OCI-LY1 (cell line): Measurements from ENCODE around the gene TIMM44.

Experiments
- H2AFZ ChIP-seq: fragments of 200-600 bp; sonication (generic), shearing (Covaris generic); 2 replicates; pipeline ENCODE4 v1.6.0; 2014; ENCODE audit warnings: antibody characterized with exemption, mild to moderate bottlenecking, low read length
- H3F3A ChIP-seq: fragments of 200-600 bp; sonication (generic), shearing (Covaris generic); 2 replicates; pipeline ENCODE4 v1.6.0; 2014; ENCODE audit warnings: mild to moderate bottlenecking, antibody characterized with exemption, low read length, moderate library complexity; ENCODE audit not compliant: insufficient read depth
- H3K27ac ChIP-seq: fragments of 200-600 bp; sonication (generic); 2 replicates; pipeline ENCODE4 v1.5.1; 2014; ENCODE audit warnings: low read length, mixed run types, mild to moderate bottlenecking, low read depth; ENCODE audit not compliant: poor library complexity, severe bottlenecking
- H3K27me3 ChIP-seq: fragments of 200-600 bp; sonication (generic); 2 replicates; pipeline ENCODE4 v1.6.0; 2014; ENCODE audit warnings: antibody characterized with exemption, mild to moderate bottlenecking, low read length, moderate library complexity; ENCODE audit not compliant: insufficient read depth
- H3K36me3 ChIP-seq: fragments of 200-600 bp; sonication (generic); 2 replicates; pipeline ENCODE4 v1.6.1; 2014; ENCODE audit warnings: mild to moderate bottlenecking, antibody characterized with exemption, low read length, moderate library complexity, mixed read lengths; ENCODE audit not compliant: insufficient read depth
- H3K4me1 ChIP-seq: fragments of 200-600 bp; sonication (generic); 2 replicates; pipeline ENCODE4 v1.5.1; 2014; ENCODE audit warnings: mild to moderate bottlenecking, low read length, moderate library complexity; ENCODE audit not compliant: insufficient read depth, severe bottlenecking
- H3K4me2 ChIP-seq: fragments of 200-600 bp; sonication (generic), shearing (Covaris generic); 2 replicates; pipeline ENCODE4 v1.6.1; 2014; ENCODE audit warnings: low read length
- H3K4me3 ChIP-seq: fragments of 200-600 bp; sonication (generic); 2 replicates; pipeline ENCODE4 v1.5.1; 2014; ENCODE audit warnings: low read length, low read depth, mild to moderate bottlenecking, mixed read lengths; ENCODE audit not compliant: poor library complexity, severe bottlenecking
- H3K79me2 ChIP-seq: fragments of 200-600 bp; shearing (Covaris generic); 2 replicates; pipeline ENCODE4 v1.6.1; 2016; ENCODE audit warnings: mixed run types, low read length, mixed read lengths; ENCODE audit not compliant: insufficient read depth
- H3K9ac ChIP-seq: fragments of 200-600 bp; sonication (generic), shearing (Covaris generic); 2 replicates; pipeline ENCODE4 v1.6.1; 2014; ENCODE audit warnings: mild to moderate bottlenecking, low read length, mixed read lengths
- H3K9me2 ChIP-seq: fragments of 200-600 bp; sonication (generic), shearing (Covaris generic); 2 replicates; pipeline ENCODE4 v1.6.1; 2014; ENCODE audit warnings: low read depth, mild to moderate bottlenecking, low read length, mixed read lengths
- H3K9me3 ChIP-seq: fragments of 200-600 bp; shearing (Covaris generic); 2 replicates; pipeline ENCODE4 v1.6.1; 2014; ENCODE audit warnings: low read length, mixed read lengths
- H4K20me1 ChIP-seq: fragments of 200-600 bp; sonication (generic), shearing (Covaris generic); 2 replicates; pipeline ENCODE4 v1.6.0; 2016; ENCODE audit warnings: mild to moderate bottlenecking, low read length; ENCODE audit not compliant: insufficient read depth
- CTCF ChIP-seq: fragments of 200-600 bp; sonication (generic), shearing (Covaris generic); IDR thresholded peaks from 2 replicates; pipeline ENCODE4 v1.5.1; 2017; ENCODE audit warnings: mild to moderate bottlenecking, antibody characterized with exemption, low read length, moderate library complexity, mixed read lengths
- EZH2 ChIP-seq: fragments of 200-600 bp; sonication (generic), shearing (Covaris generic); IDR thresholded peaks from 2 replicates; pipeline ENCODE4 v1.8.0; 2017; ENCODE audit warnings: borderline replicate concordance, mixed run types, mild to moderate bottlenecking, antibody characterized with exemption, low read length, moderate library complexity, mixed read lengths

TIMM44 gene

DNA sequence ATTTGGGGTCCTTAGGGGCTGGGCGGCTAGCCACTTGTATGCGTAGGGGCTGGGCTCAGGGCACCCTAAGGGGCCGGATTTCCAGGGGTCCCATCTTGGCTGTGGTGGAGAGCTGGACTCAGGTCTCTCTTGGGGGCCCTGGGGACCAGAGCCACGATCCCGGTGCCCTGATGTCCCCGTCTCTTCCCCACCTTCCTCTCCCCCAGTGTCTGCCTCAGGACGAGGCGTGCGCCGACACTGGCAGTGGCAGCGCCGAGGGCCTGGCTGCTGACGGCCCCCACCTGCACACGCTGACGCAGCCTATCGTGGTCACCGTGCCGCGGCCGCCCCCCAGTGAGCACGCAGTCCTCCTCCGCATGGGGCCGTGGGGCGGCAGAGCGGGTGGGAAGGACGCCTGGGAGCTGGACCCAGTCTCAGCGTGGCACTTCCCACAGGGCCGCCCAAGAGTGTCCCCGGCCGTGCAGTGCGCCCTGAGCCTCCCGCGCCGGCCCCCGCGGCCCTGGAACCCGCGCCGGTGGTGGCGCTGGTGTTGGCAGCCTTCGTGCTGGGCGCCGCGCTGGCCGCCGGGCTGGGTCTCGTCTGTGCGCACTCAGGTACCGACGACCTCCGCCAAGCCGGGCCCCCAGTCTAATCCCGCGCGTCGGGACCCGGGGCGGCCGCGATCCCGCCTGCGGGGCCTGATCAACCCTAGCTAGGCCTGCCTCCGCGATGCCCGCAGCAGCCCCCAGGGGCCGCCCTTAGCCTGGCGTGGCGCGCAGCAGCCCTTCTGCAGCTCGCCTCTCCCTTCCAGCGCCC lies 26.0 kb downstream of the TIMM44 start:
- TF ChIP-seq EZH2 (no peak), CTCF (peak; percentile 51)
- Histone ChIP-seq H3K36me3 (peaks cover 16% of the 10 kb centered on the region), H3K9me2 (no peaks in the 10 kb centered on the region), H3K79me2 (no peaks in the 10 kb centered on the region), H3F3A (no peaks in the 10 kb centered on the region), H4K20me1 (no peaks in the 10 kb centered on the region), H2AFZ (no peak overlapping the region), H3K9me3 (no peaks in the 10 kb centered on the region), H3K4me3 (no peak overlapping the region), H3K9ac (no peak overlapping the region), H3K27ac (no peak overlapping the region), H3K27me3 (peaks cover 4% of the 10 kb centered on the region; the same call in 1 of the 2 replicates), H3K4me1 (peaks cover 47% of the 10 kb centered on the region), H3K4me2 (peak overlapping the region; percentile 49; the same call in 1 of the 2 replicates)

- H3K9me2 ChIP-seq: no peaks in the 10 kb centered on the region
- no peaks in the 10 kb centered on the region for H3K9me3 ChIP-seq
- H3K27me3 ChIP-seq: peaks cover 4% of the 10 kb centered on the region; the same call in 1 of the 2 replicates
- no peak for TF ChIP-seq CTCF
- TF ChIP-seq EZH2: no peak
- no peak overlapping the region for H3K27ac ChIP-seq
- no peak overlapping the region; the same call in 1 of the 2 replicates for H3K9ac ChIP-seq
- no peaks in the 10 kb centered on the region for H3K79me2 ChIP-seq
- peaks cover 47% of the 10 kb centered on the region for H3K4me1 ChIP-seq
- H3K4me2 ChIP-seq: peak overlapping the region; percentile 49; the same call in 1 of the 2 replicates
- H3K36me3 ChIP-seq: peaks cover 15% of the 10 kb centered on the region
- H2AFZ ChIP-seq: no peak overlapping the region
- peak overlapping the region; percentile 35 for H3K4me3 ChIP-seq
- no peaks in the 10 kb centered on the region for H4K20me1 ChIP-seq
- no peaks in the 10 kb centered on the region for H3F3A ChIP-seq
Measured at GRCh38 chr19:7916955-7917266, 26.6 kb downstream of the TIMM44 start.

DNA sequence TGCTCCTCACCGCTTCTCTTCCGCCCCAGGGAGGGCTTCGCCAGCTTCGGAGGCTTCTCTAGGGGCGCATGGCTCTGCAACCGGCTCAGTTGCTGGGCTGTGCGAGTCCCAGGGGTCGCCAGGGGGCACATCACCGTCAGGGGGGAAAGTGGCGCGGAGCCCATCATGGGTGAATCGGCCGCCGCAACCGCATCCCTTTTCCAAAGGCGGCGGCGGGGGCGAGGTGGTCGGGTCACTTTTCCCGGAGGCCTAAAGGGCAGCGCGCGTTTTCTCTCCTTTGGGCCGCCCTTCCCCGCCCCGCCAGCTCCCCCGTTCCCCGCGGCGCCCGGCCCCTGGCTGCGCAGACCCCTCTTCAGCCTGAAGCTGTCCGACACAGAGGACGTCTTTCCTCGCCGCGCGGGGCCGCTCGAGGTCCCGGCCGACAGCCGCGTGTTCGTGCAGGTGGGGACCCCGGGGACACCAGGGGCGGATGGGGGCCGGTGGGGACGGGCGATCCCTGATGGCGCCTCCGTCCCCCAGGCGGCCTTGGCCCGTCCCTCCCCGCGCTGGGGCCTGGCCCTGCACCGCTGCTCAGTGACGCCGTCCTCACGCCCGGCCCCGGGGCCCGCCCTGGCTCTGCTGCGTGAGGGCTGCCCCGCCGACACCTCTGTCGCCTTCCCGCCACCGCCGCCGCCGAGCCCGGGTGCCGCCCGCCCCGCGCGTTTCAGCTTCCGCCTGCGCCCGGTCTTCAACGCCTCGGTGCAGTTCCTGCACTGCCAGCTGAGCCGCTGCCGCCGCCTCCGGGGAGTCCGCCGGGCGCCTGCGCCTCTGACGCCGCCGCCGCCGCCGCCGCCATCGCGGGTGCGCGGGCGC lies 27.1 kb downstream of the TIMM44 start:
- Histone ChIP-seq H3K27ac (no peak overlapping the region), H3K36me3 (peaks cover 20% of the 10 kb centered on the region), H2AFZ (no peak overlapping the region), H3K9ac (no peak overlapping the region; the same call in 1 of the 2 replicates), H3K27me3 (peaks cover 4% of the 10 kb centered on the region; the same call in 1 of the 2 replicates), H3K79me2 (no peaks in the 10 kb centered on the region), H3K4me2 (peak overlapping the region; percentile 49), H3K9me3 (no peaks in the 10 kb centered on the region), H3K9me2 (no peaks in the 10 kb centered on the region), H3F3A (no peaks in the 10 kb centered on the region), H4K20me1 (no peaks in the 10 kb centered on the region), H3K4me1 (peaks cover 42% of the 10 kb centered on the region), H3K4me3 (peak overlapping the region; percentile 35)
- TF ChIP-seq EZH2 (no peak), CTCF (no peak)
